Measurements from ENCODE around the gene MMP25.

Gene MMP25

GRCh38 chr16:3035972-3036725 is 10.2 kb upstream of the MMP25 start:
- Histone ChIP-seq H3K4me3 (ENCODE audit: low read depth, low read length) (peak overlapping the region; percentile 68), H3K27me3 (ENCODE audit: control insufficient read depth, insufficient read depth, low read length) (peaks cover 68% of the 10 kb centered on the region), H3K36me3 (ENCODE audit: control insufficient read depth, insufficient read depth, low read length) (no peaks in the 10 kb centered on the region), H3K9ac (ENCODE audit: low read length) (no peak overlapping the region), H3K27ac (ENCODE audit: low read depth, low read length) (no peak overlapping the region), H3K4me1 (ENCODE audit: control insufficient read depth, insufficient read depth, low read length) (peaks cover 17% of the 10 kb centered on the region), H3K9me3 (ENCODE audit: control insufficient read depth, insufficient read depth, low read depth, low read length) (no peaks in the 10 kb centered on the region)

GRCh38 chr16:3036726-3037315 is 9.5 kb upstream of the MMP25 start, which contains the start of gene BICDL2:
BICDL2 (minus strand) TSS chr16:3036944; CDS start chr16:3035496, 1,448 bp downstream.
- Histone ChIP-seq H3K27ac (ENCODE audit: low read depth, low read length) (no peak within 1 kb of the TSS), H3K36me3 (ENCODE audit: control insufficient read depth, insufficient read depth, low read length) (no peaks in the 10 kb centered on the region), H3K27me3 (ENCODE audit: control insufficient read depth, insufficient read depth, low read length) (peaks cover 68% of the 10 kb centered on the region), H3K9me3 (ENCODE audit: control insufficient read depth, insufficient read depth, low read depth, low read length) (no peaks in the 10 kb centered on the region), H3K9ac (ENCODE audit: low read length) (peak within 1 kb of the TSS; percentile 36), H3K4me1 (ENCODE audit: control insufficient read depth, insufficient read depth, low read length) (peaks cover 14% of the 10 kb centered on the region; the same call in 1 of the 2 replicates), H3K4me3 (ENCODE audit: low read depth, low read length) (peak within 1 kb of the TSS; percentile 68)

- H3K9me3 ChIP-seq (ENCODE audit: control insufficient read depth, insufficient read depth, low read depth, low read length) = no peaks in the 10 kb centered on the region
- H3K9ac ChIP-seq (ENCODE audit: low read length) = peak overlapping the region; percentile 36
- H3K4me3 ChIP-seq (ENCODE audit: low read depth, low read length) = no peak overlapping the region
- no peak overlapping the region for H3K27ac ChIP-seq (ENCODE audit: low read depth, low read length)
- no peaks in the 10 kb centered on the region for H3K36me3 ChIP-seq (ENCODE audit: control insufficient read depth, insufficient read depth, low read length)
- peaks cover 14% of the 10 kb centered on the region; the same call in 1 of the 2 replicates for H3K4me1 ChIP-seq (ENCODE audit: control insufficient read depth, insufficient read depth, low read length)
- H3K27me3 ChIP-seq (ENCODE audit: control insufficient read depth, insufficient read depth, low read length) = peaks cover 59% of the 10 kb centered on the region
These were observed 8.1 kb upstream of the MMP25 start for GRCh38 chr16:3038256-3038655.

GRCh38 chr16:3038896-3039295 is 7.5 kb upstream of the MMP25 start:
- no peak overlapping the region for H3K27ac ChIP-seq (ENCODE audit: low read depth, low read length)
- H3K4me1 ChIP-seq (ENCODE audit: control insufficient read depth, insufficient read depth, low read length) = peaks cover 14% of the 10 kb centered on the region; the same call in 1 of the 2 replicates
- H3K36me3 ChIP-seq (ENCODE audit: control insufficient read depth, insufficient read depth, low read length) = no peaks in the 10 kb centered on the region
- H3K9me3 ChIP-seq (ENCODE audit: control insufficient read depth, insufficient read depth, low read depth, low read length) = no peaks in the 10 kb centered on the region
- H3K4me3 ChIP-seq (ENCODE audit: low read depth, low read length) = no peak overlapping the region
- H3K27me3 ChIP-seq (ENCODE audit: control insufficient read depth, insufficient read depth, low read length) = peaks cover 53% of the 10 kb centered on the region
- no peak overlapping the region for H3K9ac ChIP-seq (ENCODE audit: low read length)

- Histone ChIP-seq H3K4me3 (ENCODE audit: low read depth, low read length) (no peak overlapping the region), H3K27ac (ENCODE audit: low read depth, low read length) (no peak overlapping the region), H3K36me3 (ENCODE audit: control insufficient read depth, insufficient read depth, low read length) (no peaks in the 10 kb centered on the region), H3K9me3 (ENCODE audit: control insufficient read depth, insufficient read depth, low read depth, low read length) (no peaks in the 10 kb centered on the region), H3K4me1 (ENCODE audit: control insufficient read depth, insufficient read depth, low read length) (peaks cover 11% of the 10 kb centered on the region; the same call in 1 of the 2 replicates), H3K9ac (ENCODE audit: low read length) (no peak overlapping the region), H3K27me3 (ENCODE audit: control insufficient read depth, insufficient read depth, low read length) (peaks cover 51% of the 10 kb centered on the region)
These were observed 4.0 kb upstream of the MMP25 start for GRCh38 chr16:3042376-3042775.

- Histone ChIP-seq H3K9me3 (ENCODE audit: control insufficient read depth, insufficient read depth, low read depth, low read length) (no peaks in the 10 kb centered on the region), H3K36me3 (ENCODE audit: control insufficient read depth, insufficient read depth, low read length) (no peaks in the 10 kb centered on the region), H3K27me3 (ENCODE audit: control insufficient read depth, insufficient read depth, low read length) (peaks cover 52% of the 10 kb centered on the region), H3K4me1 (ENCODE audit: control insufficient read depth, insufficient read depth, low read length) (no peaks in the 10 kb centered on the region), H3K9ac (ENCODE audit: low read length) (no peak overlapping the region), H3K27ac (ENCODE audit: low read depth, low read length) (no peak overlapping the region), H3K4me3 (ENCODE audit: low read depth, low read length) (peak overlapping the region; percentile 13; the same call in 1 of the 2 replicates)
These were observed 1.7 kb upstream of the MMP25 start for GRCh38 chr16:3044708-3045107.

GRCh38 chr16:3046641-3047386 is 453 bp downstream of the MMP25 start:
- H3K9ac ChIP-seq (ENCODE audit: low read length) = peak overlapping the region; percentile 43
- H3K27ac ChIP-seq (ENCODE audit: low read depth, low read length) = no peak overlapping the region
- peak overlapping the region; percentile 85 for H3K4me3 ChIP-seq (ENCODE audit: low read depth, low read length)
- H3K36me3 ChIP-seq (ENCODE audit: control insufficient read depth, insufficient read depth, low read length) = no peaks in the 10 kb centered on the region
- H3K9me3 ChIP-seq (ENCODE audit: control insufficient read depth, insufficient read depth, low read depth, low read length) = no peaks in the 10 kb centered on the region
- no peaks in the 10 kb centered on the region for H3K4me1 ChIP-seq (ENCODE audit: control insufficient read depth, insufficient read depth, low read length)
- peaks cover 59% of the 10 kb centered on the region for H3K27me3 ChIP-seq (ENCODE audit: control insufficient read depth, insufficient read depth, low read length)

GRCh38 chr16:3047387-3047720 is 993 bp downstream of the MMP25 start:
- H3K36me3 ChIP-seq (ENCODE audit: control insufficient read depth, insufficient read depth, low read length) = no peaks in the 10 kb centered on the region
- H3K9me3 ChIP-seq (ENCODE audit: control insufficient read depth, insufficient read depth, low read depth, low read length) = no peaks in the 10 kb centered on the region
- no peak overlapping the region for H3K9ac ChIP-seq (ENCODE audit: low read length)
- peak overlapping the region; percentile 85 for H3K4me3 ChIP-seq (ENCODE audit: low read depth, low read length)
- no peak overlapping the region for H3K27ac ChIP-seq (ENCODE audit: low read depth, low read length)
- peaks cover 59% of the 10 kb centered on the region for H3K27me3 ChIP-seq (ENCODE audit: control insufficient read depth, insufficient read depth, low read length)
- no peaks in the 10 kb centered on the region for H3K4me1 ChIP-seq (ENCODE audit: control insufficient read depth, insufficient read depth, low read length)

- Histone ChIP-seq H3K9ac (ENCODE audit: low read length) (no peak overlapping the region), H3K36me3 (ENCODE audit: control insufficient read depth, insufficient read depth, low read length) (peaks cover 12% of the 10 kb centered on the region), H3K27me3 (ENCODE audit: control insufficient read depth, insufficient read depth, low read length) (peaks cover 49% of the 10 kb centered on the region), H3K27ac (ENCODE audit: low read depth, low read length) (no peak overlapping the region), H3K4me3 (ENCODE audit: low read depth, low read length) (no peak overlapping the region), H3K9me3 (ENCODE audit: control insufficient read depth, insufficient read depth, low read depth, low read length) (no peaks in the 10 kb centered on the region), H3K4me1 (ENCODE audit: control insufficient read depth, insufficient read depth, low read length) (no peaks in the 10 kb centered on the region)
These were observed 3.6 kb downstream of the MMP25 start for GRCh38 chr16:3049921-3050481.

GRCh38 chr16:3050487-3050886 is 4.1 kb downstream of the MMP25 start:
- Histone ChIP-seq H3K4me3 (ENCODE audit: low read depth, low read length) (no peak overlapping the region), H3K9ac (ENCODE audit: low read length) (no peak overlapping the region), H3K9me3 (ENCODE audit: control insufficient read depth, insufficient read depth, low read depth, low read length) (no peaks in the 10 kb centered on the region), H3K36me3 (ENCODE audit: control insufficient read depth, insufficient read depth, low read length) (peaks cover 15% of the 10 kb centered on the region), H3K27me3 (ENCODE audit: control insufficient read depth, insufficient read depth, low read length) (peaks cover 46% of the 10 kb centered on the region), H3K27ac (ENCODE audit: low read depth, low read length) (no peak overlapping the region), H3K4me1 (ENCODE audit: control insufficient read depth, insufficient read depth, low read length) (no peaks in the 10 kb centered on the region)
